ENCODE results near the gene OR51B6.

DNA sequence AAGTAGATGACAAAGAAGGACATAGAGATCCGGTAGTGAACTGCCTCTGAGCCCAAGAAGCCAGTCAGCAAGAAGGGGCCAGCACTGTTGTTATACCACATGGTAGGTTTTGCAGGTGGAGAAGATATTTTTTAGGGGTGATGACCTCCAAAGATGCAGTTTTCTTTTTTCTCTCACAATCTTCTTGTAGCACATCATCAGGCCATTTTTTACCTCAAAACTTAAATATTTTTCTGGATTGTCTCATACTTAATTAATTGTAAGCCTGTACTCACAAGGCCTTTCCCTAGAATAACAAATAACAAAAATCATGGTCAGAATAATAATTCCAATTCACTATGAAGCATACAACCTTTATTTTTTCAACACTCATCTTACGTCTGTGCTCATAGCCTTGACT is 49.5 kb upstream of the OR51B6 start, which contains the start of gene OR51B4:
- no peak for TF ChIP-seq POLR2AphosphoS5 (IDR thresholded peaks at IDR 0.05)
- TF ChIP-seq POLR2A (IDR thresholded peaks at IDR 0.05), result no peak
- TF ChIP-seq, protein P1, sequence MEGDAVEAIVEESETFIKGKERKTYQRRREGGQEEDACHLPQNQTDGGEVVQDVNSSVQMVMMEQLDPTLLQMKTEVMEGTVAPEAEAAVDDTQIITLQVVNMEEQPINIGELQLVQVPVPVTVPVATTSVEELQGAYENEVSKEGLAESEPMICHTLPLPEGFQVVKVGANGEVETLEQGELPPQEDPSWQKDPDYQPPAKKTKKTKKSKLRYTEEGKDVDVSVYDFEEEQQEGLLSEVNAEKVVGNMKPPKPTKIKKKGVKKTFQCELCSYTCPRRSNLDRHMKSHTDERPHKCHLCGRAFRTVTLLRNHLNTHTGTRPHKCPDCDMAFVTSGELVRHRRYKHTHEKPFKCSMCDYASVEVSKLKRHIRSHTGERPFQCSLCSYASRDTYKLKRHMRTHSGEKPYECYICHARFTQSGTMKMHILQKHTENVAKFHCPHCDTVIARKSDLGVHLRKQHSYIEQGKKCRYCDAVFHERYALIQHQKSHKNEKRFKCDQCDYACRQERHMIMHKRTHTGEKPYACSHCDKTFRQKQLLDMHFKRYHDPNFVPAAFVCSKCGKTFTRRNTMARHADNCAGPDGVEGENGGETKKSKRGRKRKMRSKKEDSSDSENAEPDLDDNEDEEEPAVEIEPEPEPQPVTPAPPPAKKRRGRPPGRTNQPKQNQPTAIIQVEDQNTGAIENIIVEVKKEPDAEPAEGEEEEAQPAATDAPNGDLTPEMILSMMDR (IDR thresholded peaks at IDR 0.05 in 8 of 11, conservative IDR thresholded peaks at IDR 0.05 in 3 of 11), result no peak

Data from spleen (tissue), 7 donors.